ENCODE results near the gene MYG1. TPM values are rescaled to one million over a fixed set of nuclear protein-coding genes. Genes with fewer than 3 reads are reported as not detected.

Gene MYG1
- total and polyA plus RNA-seq, 2 of the 13 experiments (the other 11 are each of a cell fraction or from before 2014, with no cell fraction given), result 38.6 to 58.0 TPM

GRCh38 chr12:53299454-53300180, at the start of gene MYG1 (continued):
- TF ChIP-seq HHEX (CRISPR knock-in tag; IDR thresholded peaks at IDR 0.05) (no peak), ZBTB38 (CRISPR knock-in tag; IDR thresholded peaks at IDR 0.05) (peak; percentile 85), ZNF737 (CRISPR knock-in tag; IDR thresholded peaks at IDR 0.05; ENCODE audit: borderline replicate concordance) (no peak; the same call in 1 of the 2 replicates), YEATS2 (CRISPR knock-in tag; IDR thresholded peaks at IDR 0.05; ENCODE audit: borderline replicate concordance) (peak; percentile 58; the same call in 1 of the 2 replicates), MAFG (CRISPR knock-in tag; IDR thresholded peaks at IDR 0.05) (no peak), TFE3 (CRISPR knock-in tag; IDR thresholded peaks at IDR 0.05) (0 out of 2 replicates have a peak, but pooled peaks have one; percentile 14), ZNF781 (CRISPR knock-in tag; IDR thresholded peaks at IDR 0.05; ENCODE audit: borderline replicate concordance, not compliant biosample characterization) (no peak), MEF2D (CRISPR knock-in tag; IDR thresholded peaks at IDR 0.05) (peak; percentile 84), ZNF784 (CRISPR knock-in tag; IDR thresholded peaks at IDR 0.05; ENCODE audit: borderline replicate concordance) (peak; percentile 79; the same call in 1 of the 2 replicates), FOXP4 (CRISPR knock-in tag; IDR thresholded peaks at IDR 0.05) (no peak; the same call in none of the 2 replicates), FOXK2 (IDR thresholded peaks at IDR 0.05) (peak; percentile 79), ZNF136 (CRISPR knock-in tag; IDR thresholded peaks at IDR 0.05; ENCODE audit: low read depth) (no peak), EEA1 (CRISPR knock-in tag; IDR thresholded peaks at IDR 0.05; ENCODE audit: borderline replicate concordance) (peak; percentile 86; the same call in 1 of the 2 replicates), FOXO1 (CRISPR knock-in tag; IDR thresholded peaks at IDR 0.05) (peak; percentile 48; the same call in 1 of the 2 replicates), THAP8 (CRISPR knock-in tag; IDR thresholded peaks at IDR 0.05; ENCODE audit: borderline replicate concordance) (no peak), CREB1 (IDR thresholded peaks at IDR 0.05) (no peak), CREB1 (CRISPR knock-in tag; IDR thresholded peaks at IDR 0.05) (no peak), KLF11 (CRISPR knock-in tag; IDR thresholded peaks at IDR 0.05) (no peak), YEATS4 (CRISPR knock-in tag; IDR thresholded peaks at IDR 0.05; ENCODE audit: borderline replicate concordance) (peak; percentile 93), EP300 (IDR thresholded peaks at IDR 0.05; ENCODE audit: low read depth in 2 of 2, low read length in 2 of 2) (0 out of 4 replicates have a peak, but pooled peaks of 1 of the 2 experiments have one; percentile 12), EP300 (CRISPR knock-in tag; IDR thresholded peaks at IDR 0.05; ENCODE audit: borderline replicate concordance) (peak; percentile 30; the same call in 1 of the 2 replicates), ZNF567 (CRISPR knock-in tag; IDR thresholded peaks at IDR 0.05; ENCODE audit: borderline replicate concordance) (no peak), TEAD3 (CRISPR knock-in tag; optimal IDR thresholded peaks at IDR 0.05; ENCODE audit: borderline replicate concordance) (peak; percentile 41), MAF1 (CRISPR knock-in tag; IDR thresholded peaks at IDR 0.05; ENCODE audit: borderline replicate concordance) (no peak)

Measured in HepG2 (cell line).